Neural cell (in vitro differentiated cells): Measurements from ENCODE around the gene SH3RF3. TPM values are rescaled to one million over a fixed set of nuclear protein-coding genes. Genes with fewer than 3 reads are reported as not detected.

Source experiments
- H2AFZ ChIP-seq: fragments of 200-600, 300-800 bp; sonication (generic), shearing (Covaris generic); 2 replicates; pipeline ENCODE4 v1.6.0; 2014; ENCODE audit warnings: low read depth, mild to moderate bottlenecking, antibody characterized with exemption, low read length, moderate library complexity
- H3F3A ChIP-seq: fragments of 200-600 bp; shearing (Covaris generic); 2 replicates; pipeline ENCODE4 v1.6.1; 2016; ENCODE audit warnings: mild to moderate bottlenecking, moderate library complexity, mixed read lengths, antibody characterized with exemption, low read length; ENCODE audit not compliant: insufficient read depth, poor library complexity, severe bottlenecking
- H3K27ac ChIP-seq: fragments of 200-600, 300-800 bp; sonication (generic), shearing (Covaris generic); 2 replicates; pipeline ENCODE4 v1.5.1; 2014; ENCODE audit warnings: mild to moderate bottlenecking, low read length, moderate library complexity
- H3K27me3 ChIP-seq: fragments of 300-800, 200-600 bp; sonication (generic), shearing (Covaris generic); 2 replicates; pipeline ENCODE4 v1.6.0; 2014; ENCODE audit warnings: mild to moderate bottlenecking, low read depth, low read length, moderate library complexity; ENCODE audit not compliant: insufficient read depth
- H3K36me3 ChIP-seq: fragments of 300-800, 200-600 bp; sonication (generic), shearing (Covaris generic); 2 replicates; pipeline ENCODE4 v1.5.1; 2014; ENCODE audit warnings: mild to moderate bottlenecking, antibody characterized with exemption, low read length, moderate library complexity; ENCODE audit not compliant: insufficient read depth
- H3K4me2 ChIP-seq: fragments of 300-800, 200-600 bp; sonication (generic), shearing (Covaris generic); 2 replicates; pipeline ENCODE4 v1.6.0; 2014; ENCODE audit warnings: mild to moderate bottlenecking, low read length
- H3K4me3 ChIP-seq: fragments of 300-800, 200-600 bp; sonication (generic), shearing (Covaris generic); 2 replicates; pipeline ENCODE4 v1.5.1; 2014; ENCODE audit warnings: mild to moderate bottlenecking, low read length, moderate library complexity
- H3K79me2 ChIP-seq: fragments of 200-600 bp; shearing (Covaris generic); replicated peaks from 2 replicates; pipeline ENCODE4 v1.6.0; 2014; ENCODE audit warnings: mild to moderate bottlenecking, low read length, moderate library complexity; ENCODE audit not compliant: insufficient read depth
- H3K9ac ChIP-seq: fragments of 300-800, 200-600 bp; sonication (generic), shearing (Covaris generic); 2 replicates; pipeline ENCODE4 v1.6.1; 2016; ENCODE audit warnings: mild to moderate bottlenecking, low read length, mixed read lengths
- H3K9me2 ChIP-seq: fragments of 200-600 bp; shearing (Covaris generic); 2 replicates; pipeline ENCODE4 v1.6.1; 2016; ENCODE audit warnings: mild to moderate bottlenecking, low read length, mixed read lengths; ENCODE audit not compliant: insufficient read depth
- H3K9me3 ChIP-seq: fragments of 200-600, 300-800 bp; sonication (generic), shearing (Covaris generic); 2 replicates; pipeline ENCODE4 v1.6.1; 2016; ENCODE audit warnings: mild to moderate bottlenecking, mixed run types, low read length, moderate library complexity, mixed read lengths
- H4K20me1 ChIP-seq: fragments of 200-600 bp; shearing (Covaris generic); 2 replicates; pipeline ENCODE4 v1.6.1; 2016; ENCODE audit warnings: mild to moderate bottlenecking, mixed run types; ENCODE audit not compliant: insufficient read depth
- CTCF ChIP-seq: fragments of 450-650 bp; IDR thresholded peaks from 2 replicates; pipeline ENCODE4 v1.5.1; 2014; ENCODE audit warnings: antibody characterized with exemption, mild to moderate bottlenecking, moderate library complexity; ENCODE audit not compliant: poor library complexity, severe bottlenecking
- EP300 ChIP-seq: fragments of 450-650 bp; conservative IDR thresholded peaks from 2 replicates; pipeline ENCODE4 v1.6.1; 2014; ENCODE audit warnings: antibody characterized with exemption, mild to moderate bottlenecking, moderate library complexity; ENCODE audit not compliant: poor library complexity, severe bottlenecking
- EZH2 ChIP-seq: fragments of 200-600, 300-800 bp; shearing (Covaris generic), sonication (generic); IDR thresholded peaks from 2 replicates; pipeline ENCODE4 v1.6.1; 2014; ENCODE audit warnings: antibody characterized with exemption, low read length, borderline replicate concordance, mild to moderate bottlenecking; ENCODE audit not compliant: insufficient read depth, poor library complexity, severe bottlenecking
- MXI1 ChIP-seq: fragments of 450-650 bp; conservative IDR thresholded peaks from 2 replicates; pipeline ENCODE4 v1.6.1; 2014; ENCODE audit warnings: antibody characterized with exemption, mild to moderate bottlenecking; ENCODE audit not compliant: poor library complexity, severe bottlenecking
- POLR2AphosphoS5 ChIP-seq: IDR thresholded peaks from 2 replicates; pipeline ENCODE4 v1.6.1; 2012
- RAD21 ChIP-seq: fragments of 450-650 bp; conservative IDR thresholded peaks from 2 replicates; pipeline ENCODE4 v1.6.1; 2014; ENCODE audit warnings: antibody characterized with exemption, mild to moderate bottlenecking, moderate library complexity
- REST ChIP-seq: IDR thresholded peaks from 2 replicates; pipeline ENCODE4 v1.6.1; 2012; ENCODE audit warnings: borderline replicate concordance
- SMC3 ChIP-seq: fragments of 450-650 bp; conservative IDR thresholded peaks from 2 replicates; pipeline ENCODE4 v1.6.1; 2014; ENCODE audit warnings: antibody characterized with exemption, mild to moderate bottlenecking, moderate library complexity; ENCODE audit not compliant: poor library complexity
- TAF1 ChIP-seq: IDR thresholded peaks from 2 replicates; pipeline ENCODE4 v1.6.1; 2012; ENCODE audit warnings: low read depth
- polyA plus RNA-seq: library from polyadenylated mRNA; depleted of rRNA; stranded (reverse); fragments of >200 nt; gene quantifications from 2 replicates; pipeline ENCODE4 v1.2.3, GENCODE V29; 2014

SH3RF3 gene
- polyA plus RNA-seq, 1 donor from 2014 or later = 0.53 TPM

- TF ChIP-seq MXI1 (no peak), EZH2 (no peak), CTCF (no peak), SMC3 (no peak), REST (no peak), TAF1 (no peak), RAD21 (no peak), EP300 (no peak), POLR2AphosphoS5 (no peak)
- Histone ChIP-seq H3F3A (no peaks in the 10 kb centered on the region), H2AFZ (no peak overlapping the region), H3K79me2 (no peaks in the 10 kb centered on the region), H3K4me3 (no peak overlapping the region), H3K36me3 (no peaks in the 10 kb centered on the region), H3K9ac (no peak overlapping the region), H4K20me1 (no peaks in the 10 kb centered on the region), H3K27ac (no peak overlapping the region), H3K27me3 (no peaks in the 10 kb centered on the region), H3K9me3 (no peaks in the 10 kb centered on the region), H3K4me2 (no peak overlapping the region), H3K9me2 (no peaks in the 10 kb centered on the region)
These were observed 225.1 kb downstream of the SH3RF3 start for GRCh38 chr2:109353806-109354745.

- Histone ChIP-seq H4K20me1 (no peaks in the 10 kb centered on the region), H3K27ac (no peak overlapping the region), H3K9me3 (no peaks in the 10 kb centered on the region), H3K79me2 (no peaks in the 10 kb centered on the region), H2AFZ (no peak overlapping the region), H3K4me2 (no peak overlapping the region), H3K36me3 (no peaks in the 10 kb centered on the region), H3K4me3 (no peak overlapping the region), H3K9ac (no peak overlapping the region), H3K27me3 (no peaks in the 10 kb centered on the region), H3F3A (no peaks in the 10 kb centered on the region), H3K9me2 (no peaks in the 10 kb centered on the region)
- TF ChIP-seq RAD21 = no peak
- no peak for TF ChIP-seq POLR2AphosphoS5
- TF ChIP-seq TAF1 = no peak
- TF ChIP-seq CTCF = no peak
- TF ChIP-seq REST = no peak
- TF ChIP-seq SMC3 = no peak
- no peak for TF ChIP-seq EZH2
- no peak for TF ChIP-seq MXI1
- TF ChIP-seq EP300 = no peak
These were observed 226.3 kb downstream of the SH3RF3 start for GRCh38 chr2:109355192-109355843.
